ENCODE measurements around the gene CHTF18. TPM values are rescaled to one million over a fixed set of nuclear protein-coding genes. Genes with fewer than 3 reads are reported as not detected.
A peak's percentile ranks its signal among the peaks of the same experiment; 100 is the strongest.

Gene CHTF18
- total RNA-seq, 6 donors from 2014 or later, result 4.1 to 39.8 (median 17.9) TPM

GRCh38 chr16:766008-766819, 22.2 kb upstream of the CHTF18 start:
- DNase-seq (peak in 1 of 2 donors; percentile 66), ATAC-seq (ENCODE audit: low FRiP score in 2 of 2) (no peak)
- Histone ChIP-seq H3K36me3 (no peaks in the 10 kb centered on the region), H3K9me3 (no peaks in the 10 kb centered on the region), H3K4me1 (peaks cover 0 to 5% (median 1%) of the 10 kb centered on the region in 4 donors), H3K27me3 (no peaks in the 10 kb centered on the region), H3K27ac (no peak overlapping the region), H3K4me3 (no peak overlapping the region)
- TF ChIP-seq POLR2A (IDR thresholded peaks at IDR 0.05), result no peak
- no peak for TF ChIP-seq CTCF (IDR thresholded peaks at IDR 0.05)
- no peak for TF ChIP-seq EP300 (IDR thresholded peaks at IDR 0.05)
- TF ChIP-seq POLR2AphosphoS5 (IDR thresholded peaks at IDR 0.05), result no peak
- whole genome bisulfite sequencing, 2 donors, result 85 to 93% methylated on average over 19 to 29 of the region's 29 CpGs

GRCh38 chr16:766820-767640, 21.4 kb upstream of the CHTF18 start:
- Histone ChIP-seq H3K4me3 (no peak overlapping the region), H3K9me3 (no peaks in the 10 kb centered on the region), H3K36me3 (no peaks in the 10 kb centered on the region), H3K4me1 (peaks cover 0 to under 1% (median under 1%) of the 10 kb centered on the region in 4 donors), H3K27ac (no peak overlapping the region), H3K27me3 (no peaks in the 10 kb centered on the region)
- no peak for TF ChIP-seq POLR2A (IDR thresholded peaks at IDR 0.05)
- TF ChIP-seq POLR2AphosphoS5 (IDR thresholded peaks at IDR 0.05), result no peak
- no peak for TF ChIP-seq CTCF (IDR thresholded peaks at IDR 0.05)
- no peak for TF ChIP-seq EP300 (IDR thresholded peaks at IDR 0.05)
- DNase-seq (peak in 1 of 2 donors; percentile 73), ATAC-seq (ENCODE audit: low FRiP score in 2 of 2) (no peak)
- WGBS, 2 donors, result 70 to 91% methylated on average over 4 to 18 of the region's 48 CpGs

- no peak overlapping the region for H3K27ac ChIP-seq
- DNase-seq (no peak), ATAC-seq (ENCODE audit: low FRiP score in 2 of 2) (no peak)
- 80% methylated on average over 14 to 20 of the region's 38 CpGs for WGBS, 2 donors
- H3K4me1 ChIP-seq, result no peaks in the 10 kb centered on the region
- no peaks in the 10 kb centered on the region for H3K36me3 ChIP-seq
- no peak for TF ChIP-seq POLR2AphosphoS5 (IDR thresholded peaks at IDR 0.05)
- TF ChIP-seq EP300 (IDR thresholded peaks at IDR 0.05), result no peak
- no peak for TF ChIP-seq CTCF (IDR thresholded peaks at IDR 0.05)
- no peaks in the 10 kb centered on the region for H3K27me3 ChIP-seq
- H3K4me3 ChIP-seq, result no peak overlapping the region
- H3K9me3 ChIP-seq, result no peaks in the 10 kb centered on the region
These were observed 20.6 kb upstream of the CHTF18 start for GRCh38 chr16:767743-768235.

- Histone ChIP-seq H3K9me3 (no peaks in the 10 kb centered on the region), H3K27me3 (no peaks in the 10 kb centered on the region), H3K27ac (no peak overlapping the region), H3K36me3 (no peaks in the 10 kb centered on the region), H3K4me3 (no peak overlapping the region), H3K4me1 (no peaks in the 10 kb centered on the region)
- ATAC-seq (ENCODE audit: low FRiP score in 2 of 2) (no peak), DNase-seq (peak in 1 of 2 donors; percentile 79)
- WGBS, 2 donors, result 85 to 93% methylated on average over 6 to 10 of the region's 21 CpGs
- TF ChIP-seq EP300 (IDR thresholded peaks at IDR 0.05), result no peak
- no peak for TF ChIP-seq CTCF (IDR thresholded peaks at IDR 0.05)
- no peak for TF ChIP-seq POLR2AphosphoS5 (IDR thresholded peaks at IDR 0.05)
- no peak for TF ChIP-seq POLR2A (IDR thresholded peaks at IDR 0.05)
These were observed 20.0 kb upstream of the CHTF18 start for GRCh38 chr16:768428-768827.
